ENCODE measurements around the gene FAR1.
A peak's percentile ranks its signal among the peaks of the same experiment; 100 is the strongest.

FAR1 gene

DNA sequence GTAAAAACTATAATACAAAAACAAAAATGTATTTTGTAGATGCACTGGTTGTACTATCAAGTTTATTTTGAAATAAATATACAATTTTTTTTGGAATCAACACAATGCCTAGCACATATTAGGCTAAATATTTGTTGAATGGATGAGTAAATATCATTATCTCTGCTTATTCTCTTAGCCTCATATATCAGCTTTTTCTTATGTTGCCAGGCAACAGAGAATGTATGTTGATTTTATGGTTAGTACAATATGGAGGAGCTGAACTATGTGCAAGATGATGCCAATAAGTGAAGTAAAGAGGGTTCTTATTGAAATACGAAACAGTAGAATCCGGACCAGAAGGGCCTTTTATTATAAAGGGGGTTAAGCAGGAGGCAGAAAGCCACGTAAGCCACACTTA, 94.9 kb downstream of the FAR1 start:
- no peaks in the 10 kb centered on the region for H3K4me1 Mint-ChIP-seq
- peaks cover 9% of the 10 kb centered on the region for H3K27me3 Mint-ChIP-seq
- no peaks in the 10 kb centered on the region for H3K36me3 Mint-ChIP-seq
- no peaks in the 10 kb centered on the region for H3K9me3 Mint-ChIP-seq
- DNase-seq (ENCODE audit: low spot score in 2 of 2) (no peak), ATAC-seq (ENCODE audit: low read depth) (no peak)
- no peak overlapping the region for H3K27ac Mint-ChIP-seq
- H3K4me3 Mint-ChIP-seq: no peak overlapping the region

DNA sequence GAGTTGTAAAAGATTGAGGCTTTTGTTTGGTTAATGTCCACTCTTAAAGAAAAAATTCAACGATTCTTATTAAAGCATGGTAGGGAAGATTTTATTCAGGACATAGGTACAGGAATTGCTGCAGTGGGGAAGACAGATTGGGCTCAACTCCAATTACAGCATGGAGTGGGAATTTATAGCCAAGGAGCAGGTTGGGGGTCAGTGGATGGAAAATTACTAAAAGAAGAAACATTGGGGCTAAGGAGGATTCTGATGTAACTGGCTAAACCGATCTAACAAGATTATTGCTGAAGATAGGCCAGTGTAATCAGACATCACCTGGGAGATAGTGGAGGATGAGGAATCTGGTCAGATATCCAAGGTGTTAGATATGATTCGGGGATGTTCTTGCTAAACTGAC, 97.4 kb downstream of the FAR1 start:
- no peak for DNase-seq (ENCODE audit: low spot score in 2 of 2)
- H3K4me3 Mint-ChIP-seq: no peak overlapping the region
- no peak for ATAC-seq (ENCODE audit: low read depth)
- no peaks in the 10 kb centered on the region for H3K4me1 Mint-ChIP-seq
- peaks cover 11% of the 10 kb centered on the region for H3K27me3 Mint-ChIP-seq
- H3K9me3 Mint-ChIP-seq: no peaks in the 10 kb centered on the region
- no peak overlapping the region for H3K27ac Mint-ChIP-seq
- H3K36me3 Mint-ChIP-seq: no peaks in the 10 kb centered on the region

GRCh38 chr11:13767471-13767870, 99.0 kb downstream of the FAR1 start:
- peaks cover 13% of the 10 kb centered on the region for H3K27me3 Mint-ChIP-seq

DNA sequence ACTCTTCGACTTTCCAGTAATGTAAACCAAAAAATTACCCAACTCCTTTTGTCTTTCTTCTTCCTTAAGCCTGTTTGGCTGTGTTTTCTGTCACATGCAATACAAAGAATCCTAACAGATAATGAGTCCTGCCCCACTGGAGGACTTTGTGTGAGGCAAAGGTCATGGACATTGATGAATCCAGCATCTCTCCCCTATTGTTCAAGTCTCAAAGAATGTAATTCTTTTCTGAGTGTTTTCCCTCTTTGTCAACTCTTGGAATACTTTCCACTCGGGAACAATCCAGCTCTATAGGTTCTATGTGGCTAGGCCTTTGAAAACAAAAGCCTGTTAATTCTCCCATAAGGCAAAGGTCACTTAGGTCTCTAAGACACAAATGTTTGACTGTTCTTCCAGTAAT, 100.7 kb downstream of the FAR1 start:
- H3K36me3 Mint-ChIP-seq: no peaks in the 10 kb centered on the region
- H3K4me3 Mint-ChIP-seq: no peak overlapping the region
- H3K9me3 Mint-ChIP-seq: no peaks in the 10 kb centered on the region
- peaks cover 13% of the 10 kb centered on the region for H3K27me3 Mint-ChIP-seq
- H3K27ac Mint-ChIP-seq: no peak overlapping the region
- no peaks in the 10 kb centered on the region for H3K4me1 Mint-ChIP-seq
- DNase-seq (ENCODE audit: low spot score in 2 of 2) (no peak), ATAC-seq (ENCODE audit: low read depth) (no peak)

More at GRCh38 chr11:13767471-13767870, 99.0 kb downstream of the FAR1 start:
- no peak for DNase-seq (ENCODE audit: low spot score in 2 of 2)
- H3K36me3 Mint-ChIP-seq: no peaks in the 10 kb centered on the region
- no peaks in the 10 kb centered on the region for H3K9me3 Mint-ChIP-seq
- no peak overlapping the region for H3K4me3 Mint-ChIP-seq
- H3K27ac Mint-ChIP-seq: no peak overlapping the region
- no peak for ATAC-seq (ENCODE audit: low read depth)
- no peaks in the 10 kb centered on the region for H3K4me1 Mint-ChIP-seq

GRCh38 chr11:13771151-13771550, 102.7 kb downstream of the FAR1 start:
- ATAC-seq (ENCODE audit: low read depth): no peak
- H3K36me3 Mint-ChIP-seq: no peaks in the 10 kb centered on the region
- no peak for DNase-seq (ENCODE audit: low spot score in 2 of 2)
- no peaks in the 10 kb centered on the region for H3K9me3 Mint-ChIP-seq
- peaks cover 8% of the 10 kb centered on the region for H3K27me3 Mint-ChIP-seq
- no peak overlapping the region for H3K27ac Mint-ChIP-seq
- no peaks in the 10 kb centered on the region for H3K4me1 Mint-ChIP-seq
- no peak overlapping the region for H3K4me3 Mint-ChIP-seq

DNA sequence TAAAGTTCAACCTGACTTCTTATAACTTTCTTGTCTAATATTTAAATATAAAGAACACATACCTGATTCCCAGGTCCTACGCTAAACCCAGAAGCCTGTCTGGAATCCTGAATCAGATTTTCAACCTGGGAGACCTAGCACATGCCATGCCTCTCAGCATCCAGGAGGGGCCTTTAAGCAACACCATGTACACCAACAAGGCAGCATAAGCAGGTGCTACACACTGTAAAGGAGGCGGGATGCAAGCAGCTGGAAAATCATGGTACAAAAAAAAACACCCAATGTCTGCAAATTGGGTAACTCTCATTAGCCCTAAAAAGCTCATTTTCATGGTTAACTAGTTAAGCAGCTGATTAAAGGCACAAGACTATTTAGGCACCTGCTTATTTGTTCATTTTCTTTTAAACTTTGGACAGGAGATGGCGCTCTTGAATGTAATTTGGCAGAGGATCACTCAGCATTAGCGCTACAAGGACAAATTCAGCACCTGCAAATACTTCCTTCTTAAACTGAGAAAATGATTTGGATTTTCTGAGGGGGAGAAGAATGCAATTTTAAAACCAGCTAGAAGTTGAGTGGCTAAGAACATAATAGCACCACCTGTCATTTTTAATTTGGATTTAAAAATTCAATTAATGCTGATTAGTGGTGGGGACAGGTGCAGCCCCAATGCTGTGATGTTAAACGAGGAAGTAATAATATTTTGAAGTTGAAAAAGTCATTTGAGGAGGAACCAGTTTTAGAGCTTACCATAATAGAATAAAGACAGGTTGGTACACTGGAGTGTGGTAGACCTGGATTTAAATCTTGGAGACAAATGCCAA, 104.0 kb downstream of the FAR1 start:
- H3K36me3 Mint-ChIP-seq: no peaks in the 10 kb centered on the region
- ATAC-seq (ENCODE audit: low read depth): peak; percentile 83
- DNase-seq (ENCODE audit: low spot score in 2 of 2): peak; percentile 21 to 57
- no peak overlapping the region for H3K27ac Mint-ChIP-seq
- no peak overlapping the region for H3K4me3 Mint-ChIP-seq
- no peaks in the 10 kb centered on the region for H3K4me1 Mint-ChIP-seq
- no peaks in the 10 kb centered on the region for H3K9me3 Mint-ChIP-seq
- peaks cover 8% of the 10 kb centered on the region for H3K27me3 Mint-ChIP-seq

DNA sequence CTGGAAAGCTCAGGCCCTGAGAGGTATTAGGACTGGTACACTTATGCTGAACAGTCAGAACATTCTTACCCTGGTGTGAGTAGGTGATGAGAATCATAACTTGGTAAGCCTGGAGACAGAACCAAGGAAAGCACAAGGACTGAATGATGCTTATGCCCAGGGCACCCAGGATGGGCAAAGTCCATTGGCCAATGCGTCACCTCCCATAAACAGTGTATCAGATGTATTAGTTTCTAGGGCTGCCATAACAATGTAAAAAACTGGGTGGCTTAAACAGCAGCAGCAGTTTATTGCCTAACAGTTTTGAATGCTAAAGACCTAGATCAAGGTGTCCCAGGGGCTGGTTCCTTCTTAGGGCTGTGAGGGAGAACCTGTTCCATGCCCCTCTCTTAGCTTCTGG, 107.0 kb downstream of the FAR1 start:
- no peak for ATAC-seq (ENCODE audit: low read depth)
- H3K4me3 Mint-ChIP-seq: no peak overlapping the region
- H3K4me1 Mint-ChIP-seq: no peaks in the 10 kb centered on the region
- H3K36me3 Mint-ChIP-seq: no peaks in the 10 kb centered on the region
- H3K27ac Mint-ChIP-seq: no peak overlapping the region
- H3K9me3 Mint-ChIP-seq: no peaks in the 10 kb centered on the region
- no peak for DNase-seq (ENCODE audit: low spot score in 2 of 2)
- H3K27me3 Mint-ChIP-seq: peaks cover 6% of the 10 kb centered on the region

- H3K27me3 Mint-ChIP-seq: peaks cover 2% of the 10 kb centered on the region
- DNase-seq (ENCODE audit: low spot score in 2 of 2) (no peak), ATAC-seq (ENCODE audit: low read depth) (peak; percentile 60)
- H3K27ac Mint-ChIP-seq: no peak overlapping the region
- H3K4me3 Mint-ChIP-seq: no peak overlapping the region
- H3K36me3 Mint-ChIP-seq: no peaks in the 10 kb centered on the region
- H3K4me1 Mint-ChIP-seq: no peaks in the 10 kb centered on the region
- no peaks in the 10 kb centered on the region for H3K9me3 Mint-ChIP-seq
Observed at GRCh38 chr11:13776134-13776815, 107.8 kb downstream of the FAR1 start.

GRCh38 chr11:13777341-13777985, 109.0 kb downstream of the FAR1 start:
- Mint-ChIP-seq H3K27ac (no peak overlapping the region), H3K27me3 (peaks cover 2% of the 10 kb centered on the region)

DNA sequence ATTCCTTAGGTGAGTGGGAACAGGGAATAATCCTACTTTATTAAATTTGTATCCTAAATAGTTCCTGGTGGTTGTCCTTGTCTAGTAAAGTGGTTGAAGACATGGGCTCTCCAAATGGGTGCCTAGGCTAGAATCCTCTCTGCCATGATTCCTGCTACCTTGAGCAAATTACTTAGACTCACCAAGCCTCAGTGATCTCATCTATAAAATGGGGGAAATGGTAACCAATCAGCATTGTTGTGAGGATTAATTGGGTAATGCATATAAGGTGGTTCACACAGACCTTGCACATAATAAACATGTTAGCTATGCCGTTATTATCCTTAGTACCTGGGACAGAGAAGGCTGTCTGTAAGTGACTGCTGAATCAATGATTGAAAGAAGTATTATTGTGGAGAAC, 109.9 kb downstream of the FAR1 start:
- peaks cover 2% of the 10 kb centered on the region for H3K27me3 Mint-ChIP-seq
- H3K27ac Mint-ChIP-seq: no peak overlapping the region
- H3K9me3 Mint-ChIP-seq: no peaks in the 10 kb centered on the region
- no peak for DNase-seq (ENCODE audit: low spot score in 2 of 2)
- no peaks in the 10 kb centered on the region for H3K4me1 Mint-ChIP-seq
- no peaks in the 10 kb centered on the region for H3K36me3 Mint-ChIP-seq
- H3K4me3 Mint-ChIP-seq: no peak overlapping the region
- ATAC-seq (ENCODE audit: low read depth): no peak

More at GRCh38 chr11:13777341-13777985, 109.0 kb downstream of the FAR1 start:
- Mint-ChIP-seq H3K9me3 (no peaks in the 10 kb centered on the region), H3K36me3 (no peaks in the 10 kb centered on the region), H3K4me3 (no peak overlapping the region), H3K4me1 (no peaks in the 10 kb centered on the region)
- DNase-seq (ENCODE audit: low spot score in 2 of 2) (no peak), ATAC-seq (ENCODE audit: low read depth) (no peak)

DNA sequence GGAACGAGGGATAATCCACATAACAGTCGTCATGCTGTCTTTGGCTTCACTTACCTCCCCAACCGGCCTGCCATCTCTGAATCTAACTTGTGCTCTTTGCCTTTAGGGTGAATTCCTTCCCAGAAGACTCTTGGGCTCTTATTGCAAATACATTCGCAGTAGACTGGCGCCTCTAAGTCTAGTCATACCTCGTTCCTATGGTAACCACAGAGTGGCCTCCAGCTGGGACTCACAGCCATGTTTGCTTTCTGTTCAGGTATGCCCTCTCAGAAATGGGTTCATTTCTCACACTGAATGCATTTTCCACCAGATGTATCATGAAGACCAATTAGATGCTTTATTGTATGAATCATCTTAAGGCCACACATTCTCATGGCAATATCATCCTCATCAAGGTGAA, 112.7 kb downstream of the FAR1 start:
- Mint-ChIP-seq H3K36me3 (no peaks in the 10 kb centered on the region), H3K4me1 (no peaks in the 10 kb centered on the region), H3K9me3 (no peaks in the 10 kb centered on the region), H3K4me3 (no peak overlapping the region), H3K27me3 (no peaks in the 10 kb centered on the region), H3K27ac (no peak overlapping the region)
- no peak for ATAC-seq (ENCODE audit: low read depth)
- no peak for DNase-seq (ENCODE audit: low spot score in 2 of 2)

Measured in memory B cell (primary cell).